ENCODE results near the gene TROAP. TPM values are rescaled to one million over a fixed set of nuclear protein-coding genes. Genes with fewer than 3 reads are reported as not detected.

The TROAP gene
- polyA plus RNA-seq, 4 donors, result 1.3 to 29.5 (median 16.0) TPM; not detected in 1

DNA sequence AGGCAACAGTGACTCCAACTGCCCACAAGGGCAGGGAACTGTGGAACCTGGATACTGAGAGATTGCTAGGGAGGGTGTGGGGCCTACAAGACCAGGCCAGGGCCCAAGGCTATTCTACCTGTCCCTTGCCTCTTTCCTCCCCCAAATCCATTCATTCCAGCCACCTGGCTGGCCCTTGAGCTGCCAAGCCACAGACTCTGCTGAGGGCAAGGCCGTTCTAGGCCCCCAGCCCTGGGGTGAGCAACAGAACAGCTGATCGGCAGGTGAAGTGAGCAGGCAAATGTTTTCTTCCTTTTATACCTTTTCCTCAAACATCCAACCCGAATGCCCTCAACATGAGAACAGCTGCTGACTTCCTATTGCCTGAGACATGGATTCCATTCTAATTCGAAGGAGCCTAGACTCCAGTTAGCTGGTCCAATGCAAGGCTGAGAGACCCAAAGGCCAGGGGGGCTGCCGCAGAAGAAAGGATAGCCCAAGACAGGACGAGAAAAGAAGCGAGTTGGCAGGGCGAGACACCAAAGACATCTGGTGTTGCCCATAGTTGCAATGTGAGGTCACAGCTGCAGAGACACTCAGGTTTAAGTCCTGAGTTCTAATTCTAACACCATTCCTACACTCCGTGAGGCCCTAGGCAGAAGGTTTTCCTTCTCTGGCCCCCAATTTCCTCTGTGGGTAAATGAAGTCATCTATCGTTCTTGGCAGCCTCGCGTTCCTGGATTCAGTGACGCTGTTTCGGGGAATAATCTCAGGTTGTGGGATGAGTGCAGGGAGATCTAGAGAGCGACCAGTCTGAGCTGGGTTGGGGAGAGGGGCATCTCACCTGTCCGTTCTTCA is 12.3 kb downstream of the TROAP start:
- no peak for DNase-seq
- no peak for FAIRE-seq
- 64 to 73% (median 67%) methylated on average over 16 of the region's 16 CpGs for WGBS, 3 donors

DNA sequence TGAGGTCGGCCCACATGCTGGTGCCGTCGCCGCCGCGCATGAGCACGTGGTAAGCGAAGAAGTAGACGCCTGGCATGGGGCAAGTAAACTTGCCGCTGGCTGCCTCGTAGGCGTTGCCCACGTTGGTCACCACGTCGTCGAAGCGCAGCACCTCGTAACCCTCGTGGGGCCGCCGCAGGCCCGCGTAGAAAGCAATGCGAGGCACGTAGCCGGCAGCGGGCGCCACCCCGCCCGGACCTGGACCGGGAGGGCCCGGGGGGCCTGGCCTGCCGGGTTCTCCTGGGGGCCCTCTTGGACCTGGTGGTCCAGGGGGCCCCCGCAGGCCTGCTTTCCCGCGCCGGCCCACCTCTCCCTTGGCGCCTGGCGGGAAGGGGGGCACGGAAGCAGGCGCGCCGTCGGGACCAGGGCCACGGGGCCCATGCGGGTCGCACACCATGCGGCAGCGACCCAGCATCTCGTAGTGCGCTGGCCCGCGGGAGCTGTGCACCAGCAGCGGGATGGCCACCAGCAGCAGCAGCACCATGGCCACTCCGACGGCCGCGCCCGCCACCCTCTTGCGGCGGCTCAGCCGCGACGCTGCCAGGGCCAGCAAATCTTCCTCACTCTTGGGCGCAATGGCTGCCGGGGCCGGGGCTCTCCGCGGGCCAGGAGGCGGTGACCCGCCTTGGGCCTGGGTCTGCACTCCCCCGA is 13.0 kb downstream of the TROAP start:
- 13 to 22% (median 19%) methylated on average over 35 to 72 of the region's 72 CpGs for WGBS, 3 donors

More for the DNA sequence above, 12.3 kb downstream of the TROAP start:
- no peak overlapping the region for H3K27ac ChIP-seq (ENCODE audit: low read depth in 1 of 3, low read length in 2 of 3)
- H3K27me3 ChIP-seq (ENCODE audit: control insufficient read depth in 3 of 3, insufficient read depth in 3 of 3, low read length in 3 of 3), result peaks cover 3 to 86% (median 33%) of the 10 kb centered on the region in 3 donors
- H3K9me3 ChIP-seq (ENCODE audit: control insufficient read depth in 2 of 2, insufficient read depth in 1 of 2, low read depth in 1 of 2, low read length in 1 of 2), result peaks cover 0 to 6% of the 10 kb centered on the region in 2 donors
- peaks cover 0 to 46% (median 0%) of the 10 kb centered on the region in 3 donors for H3K4me1 ChIP-seq (ENCODE audit: control insufficient read depth in 3 of 3, insufficient read depth in 2 of 3, low read depth in 1 of 3, low read length in 2 of 3)
- no peak overlapping the region for H3K4me3 ChIP-seq (ENCODE audit: low read depth in 1 of 3, low read length in 3 of 3)
- H3K36me3 ChIP-seq (ENCODE audit: control insufficient read depth in 3 of 3, insufficient read depth in 2 of 3, low read depth in 1 of 3, low read length in 3 of 3), result peaks cover 0 to 8% (median 0%) of the 10 kb centered on the region in 3 donors

DNA sequence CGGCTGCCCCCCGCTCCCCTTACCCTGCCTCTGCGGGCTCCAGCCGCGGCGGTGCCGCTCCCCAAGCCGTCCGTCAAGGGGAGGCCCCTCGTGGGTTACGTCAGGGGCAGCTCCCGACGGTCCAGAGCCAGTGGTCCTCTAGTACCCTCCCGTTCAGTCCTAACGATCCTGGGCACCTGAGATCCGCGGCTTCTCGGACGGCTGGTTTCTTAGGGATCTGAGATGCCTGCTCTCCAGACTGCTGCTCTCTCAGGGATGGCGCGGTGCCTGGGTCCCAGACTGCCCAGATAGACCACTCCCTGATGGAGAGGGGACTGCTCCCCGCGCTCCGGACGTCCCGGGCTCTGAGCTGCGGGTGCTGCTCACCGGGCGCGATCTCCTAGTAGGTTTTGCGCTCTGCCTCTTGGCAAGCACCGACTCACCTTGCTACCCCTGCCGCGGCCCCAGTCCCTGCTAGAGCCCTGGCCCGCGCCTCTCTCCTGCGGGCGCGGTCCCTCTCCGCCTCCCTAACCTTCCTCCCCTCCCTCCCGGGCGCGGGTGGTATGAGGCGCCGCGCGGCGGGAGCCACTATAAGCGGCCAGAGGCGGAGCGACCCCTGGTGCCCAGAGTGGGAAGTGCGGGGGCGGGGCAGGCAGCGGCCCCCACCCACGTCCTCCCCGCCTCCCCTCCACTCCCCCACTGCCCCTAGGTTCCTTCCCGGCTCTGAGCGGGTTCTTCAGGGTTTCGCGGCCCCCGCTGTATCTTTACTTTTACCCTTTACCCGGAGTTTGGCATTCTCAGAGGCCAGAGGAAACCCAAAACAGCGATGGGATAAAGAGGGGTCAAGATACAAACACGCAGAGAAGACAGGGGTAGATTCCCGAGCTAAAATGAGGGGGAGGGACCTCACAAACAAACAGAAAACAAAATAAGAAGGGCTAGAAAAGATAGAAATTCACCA is 13.9 kb downstream of the TROAP start, which contains the start of gene C1QL4:
Gene C1QL4, minus strand, starts transcription at position 544 of the 940 bp plus-strand sequence. CDS start 711 bp downstream, outside the sequence.
- no peaks in the 10 kb centered on the region for H3K36me3 ChIP-seq (ENCODE audit: control insufficient read depth in 3 of 3, insufficient read depth in 2 of 3, low read depth in 1 of 3, low read length in 3 of 3)
- peak; percentile 63 to 91 for DNase-seq
- H3K9me3 ChIP-seq (ENCODE audit: control insufficient read depth in 2 of 2, insufficient read depth in 1 of 2, low read depth in 1 of 2, low read length in 1 of 2), result peaks cover 0 to 6% of the 10 kb centered on the region in 2 donors
- peak within 1 kb of the TSS in 2 of 3 donors; percentile 13 to 32 for H3K4me3 ChIP-seq (ENCODE audit: low read depth in 1 of 3, low read length in 3 of 3)
- FAIRE-seq, result no peak
- no peak within 1 kb of the TSS for H3K27ac ChIP-seq (ENCODE audit: low read depth in 1 of 3, low read length in 2 of 3)
- peaks cover 3 to 98% (median 30%) of the 10 kb centered on the region in 3 donors for H3K27me3 ChIP-seq (ENCODE audit: control insufficient read depth in 3 of 3, insufficient read depth in 3 of 3, low read length in 3 of 3)
- peaks cover 0 to 36% (median 0%) of the 10 kb centered on the region in 3 donors for H3K4me1 ChIP-seq (ENCODE audit: control insufficient read depth in 3 of 3, insufficient read depth in 2 of 3, low read depth in 1 of 3, low read length in 2 of 3)
- whole genome bisulfite sequencing, 3 donors, result 1 to 3% (median 3%) methylated on average over 52 to 65 of the region's 65 CpGs

More for the DNA sequence above, 13.0 kb downstream of the TROAP start:
- DNase-seq, result peak in 1 of 2 donors; percentile 26
- no peak for FAIRE-seq
- Histone ChIP-seq H3K9me3 (ENCODE audit: control insufficient read depth in 2 of 2, insufficient read depth in 1 of 2, low read depth in 1 of 2, low read length in 1 of 2) (peaks cover 0 to 6% of the 10 kb centered on the region in 2 donors), H3K4me3 (ENCODE audit: low read depth in 1 of 3, low read length in 3 of 3) (no peak overlapping the region), H3K4me1 (ENCODE audit: control insufficient read depth in 3 of 3, insufficient read depth in 2 of 3, low read depth in 1 of 3, low read length in 2 of 3) (peaks cover 0 to 40% (median 0%) of the 10 kb centered on the region in 3 donors), H3K27ac (ENCODE audit: low read depth in 1 of 3, low read length in 2 of 3) (no peak overlapping the region), H3K36me3 (ENCODE audit: control insufficient read depth in 3 of 3, insufficient read depth in 2 of 3, low read depth in 1 of 3, low read length in 3 of 3) (peaks cover 0 to 3% (median 0%) of the 10 kb centered on the region in 3 donors), H3K27me3 (ENCODE audit: control insufficient read depth in 3 of 3, insufficient read depth in 3 of 3, low read length in 3 of 3) (peaks cover 3 to 92% (median 34%) of the 10 kb centered on the region in 3 donors)

DNA sequence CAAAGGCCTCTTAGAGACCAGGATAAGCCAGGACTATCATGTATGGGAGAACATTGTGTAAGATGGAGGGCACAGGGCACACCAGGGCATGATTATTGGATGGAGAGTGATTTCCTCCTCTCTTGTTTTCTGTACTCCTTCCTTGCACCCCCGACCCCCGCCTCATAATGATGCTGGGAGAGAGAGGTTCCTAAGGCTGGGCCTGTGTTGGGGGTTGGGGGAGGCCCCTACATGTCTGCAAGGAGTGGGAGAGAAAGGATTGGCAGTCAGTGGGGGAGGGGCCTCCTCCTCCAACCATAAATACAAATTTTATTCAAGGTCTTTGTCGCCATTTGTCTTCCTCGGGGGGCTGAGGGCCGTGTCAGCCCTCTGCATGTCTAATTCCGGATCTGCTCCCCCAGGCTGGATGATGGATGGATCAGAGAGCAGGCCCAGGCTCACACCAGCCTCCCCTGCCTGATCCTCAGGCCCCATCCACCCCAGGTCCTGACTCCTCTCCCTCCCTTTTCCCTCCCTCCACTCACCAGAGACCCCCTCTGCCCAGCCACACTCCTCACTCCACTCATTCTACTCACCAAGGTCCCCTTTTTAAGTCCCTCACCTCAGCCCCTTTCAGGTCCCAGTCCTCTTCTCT is 15.9 kb downstream of the TROAP start:
- 43 to 57% (median 46%) methylated on average over 4 to 6 of the region's 6 CpGs for WGBS, 3 donors
- FAIRE-seq, result no peak
- Histone ChIP-seq H3K27ac (ENCODE audit: low read depth in 1 of 3, low read length in 2 of 3) (no peak overlapping the region), H3K36me3 (ENCODE audit: control insufficient read depth in 3 of 3, insufficient read depth in 2 of 3, low read depth in 1 of 3, low read length in 3 of 3) (no peaks in the 10 kb centered on the region), H3K9me3 (ENCODE audit: control insufficient read depth in 2 of 2, insufficient read depth in 1 of 2, low read depth in 1 of 2, low read length in 1 of 2) (peaks cover 0 to 6% of the 10 kb centered on the region in 2 donors), H3K4me3 (ENCODE audit: low read depth in 1 of 3, low read length in 3 of 3) (no peak overlapping the region), H3K27me3 (ENCODE audit: control insufficient read depth in 3 of 3, insufficient read depth in 3 of 3, low read length in 3 of 3) (peaks cover 3 to 98% (median 30%) of the 10 kb centered on the region in 3 donors), H3K4me1 (ENCODE audit: control insufficient read depth in 3 of 3, insufficient read depth in 2 of 3, low read depth in 1 of 3, low read length in 2 of 3) (peaks cover 4 to 52% (median 6%) of the 10 kb centered on the region in 3 donors)
- DNase-seq, result no peak

DNA sequence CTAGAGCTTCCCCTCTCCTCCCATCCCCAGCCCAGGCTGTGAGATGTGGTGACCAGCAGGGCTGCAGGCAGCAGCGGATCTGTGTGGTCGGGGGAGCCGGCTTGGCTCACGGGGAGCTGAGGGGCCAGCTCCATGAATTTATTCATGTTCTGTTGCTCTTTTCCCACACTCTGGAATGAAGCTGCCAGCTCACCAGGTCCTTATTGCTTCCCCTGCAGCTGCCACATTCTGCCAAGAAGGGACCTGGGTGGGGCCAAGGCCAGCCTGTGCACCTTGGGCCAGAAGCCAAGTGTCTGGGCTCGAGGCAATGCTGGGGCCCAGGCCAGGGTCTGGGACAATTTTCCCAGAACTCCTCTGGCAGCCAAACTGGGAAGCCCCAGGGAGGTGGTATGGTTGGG is 16.4 kb downstream of the TROAP start:
- Histone ChIP-seq H3K4me1 (ENCODE audit: control insufficient read depth in 3 of 3, insufficient read depth in 2 of 3, low read depth in 1 of 3, low read length in 2 of 3) (peaks cover 4 to 56% (median 6%) of the 10 kb centered on the region in 3 donors), H3K9me3 (ENCODE audit: control insufficient read depth in 2 of 2, insufficient read depth in 1 of 2, low read depth in 1 of 2, low read length in 1 of 2) (peaks cover 0 to 6% of the 10 kb centered on the region in 2 donors), H3K27ac (ENCODE audit: low read depth in 1 of 3, low read length in 2 of 3) (no peak overlapping the region), H3K4me3 (ENCODE audit: low read depth in 1 of 3, low read length in 3 of 3) (no peak overlapping the region), H3K27me3 (ENCODE audit: control insufficient read depth in 3 of 3, insufficient read depth in 3 of 3, low read length in 3 of 3) (peaks cover 3 to 98% (median 29%) of the 10 kb centered on the region in 3 donors), H3K36me3 (ENCODE audit: control insufficient read depth in 3 of 3, insufficient read depth in 2 of 3, low read depth in 1 of 3, low read length in 3 of 3) (no peaks in the 10 kb centered on the region)
- DNase-seq (peak; percentile 72 to 85), FAIRE-seq (no peak)
- WGBS, 3 donors, result 11 to 46% (median 12%) methylated on average over 5 of the region's 5 CpGs

DNA sequence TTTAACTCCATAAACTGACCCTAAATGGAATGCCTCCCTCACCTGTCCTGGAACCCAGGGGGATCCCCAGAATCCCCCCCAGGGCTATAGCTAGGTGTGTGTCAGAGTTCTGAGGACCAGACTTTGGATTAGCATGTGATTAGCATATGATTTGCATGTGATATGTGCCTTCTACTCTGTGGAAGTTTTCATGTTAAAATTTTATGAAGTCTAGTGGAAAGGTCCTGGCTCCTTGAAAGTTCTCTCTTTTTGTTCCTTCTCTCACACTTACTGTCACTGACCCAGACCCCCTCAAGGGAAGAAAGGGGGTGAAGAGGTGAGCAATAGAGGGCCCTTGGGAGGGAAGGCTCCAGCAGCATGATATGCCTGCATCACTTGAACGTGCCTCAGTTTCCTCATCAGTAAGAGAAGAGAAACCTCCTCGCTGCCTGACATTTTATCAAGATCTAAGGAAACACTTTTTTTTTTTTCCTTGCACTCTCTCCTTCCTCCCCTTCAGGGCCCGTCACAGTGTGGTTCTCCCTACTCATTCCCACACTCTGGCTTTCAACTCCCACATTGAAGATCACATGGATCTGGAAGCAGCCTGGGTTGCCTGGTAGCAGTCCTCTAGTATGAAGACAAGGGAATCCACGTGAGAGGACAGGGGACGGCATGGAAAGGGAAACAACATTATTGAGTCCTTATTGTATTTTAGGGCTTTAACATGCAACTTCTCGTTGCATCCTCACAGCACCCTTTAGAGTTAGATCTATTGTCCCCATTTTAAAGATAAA is 17.2 kb downstream of the TROAP start:
- Histone ChIP-seq H3K27me3 (ENCODE audit: control insufficient read depth in 3 of 3, insufficient read depth in 3 of 3, low read length in 3 of 3) (peaks cover 3 to 98% (median 21%) of the 10 kb centered on the region in 3 donors), H3K4me1 (ENCODE audit: control insufficient read depth in 3 of 3, insufficient read depth in 2 of 3, low read depth in 1 of 3, low read length in 2 of 3) (peaks cover 4 to 58% (median 6%) of the 10 kb centered on the region in 3 donors)

More for the DNA sequence above, 17.2 kb downstream of the TROAP start:
- no peak for DNase-seq
- H3K27ac ChIP-seq (ENCODE audit: low read depth in 1 of 3, low read length in 2 of 3), result no peak overlapping the region
- no peaks in the 10 kb centered on the region for H3K36me3 ChIP-seq (ENCODE audit: control insufficient read depth in 3 of 3, insufficient read depth in 2 of 3, low read depth in 1 of 3, low read length in 3 of 3)
- FAIRE-seq, result no peak
- 64 to 74% (median 65%) methylated on average over 6 of the region's 6 CpGs for WGBS, 3 donors
- no peak overlapping the region for H3K4me3 ChIP-seq (ENCODE audit: low read depth in 1 of 3, low read length in 3 of 3)
- peaks cover 0 to 4% of the 10 kb centered on the region in 2 donors for H3K9me3 ChIP-seq (ENCODE audit: control insufficient read depth in 2 of 2, insufficient read depth in 1 of 2, low read depth in 1 of 2, low read length in 1 of 2)

Measured in small intestine (tissue), 7 donors.